HCT116 (cell line): Measurements from ENCODE around the gene TSPAN15.

Experiments
- EZH2 ChIP-seq: fragments of 200-600 bp; sonication (generic); IDR thresholded peaks from 2 replicates; pipeline ENCODE4 v1.6.1; 2017; ENCODE audit warnings: antibody characterized with exemption, mixed run types
- POLR2A ChIP-seq: IDR thresholded peaks from 2 replicates; pipeline ENCODE4 v1.7.0; 2011; ENCODE audit warnings: borderline replicate concordance; ENCODE audit not compliant: insufficient read depth, insufficient read length; ENCODE audit errors: extremely low read depth
- ZNF274 ChIP-seq: fragments of 200-500 bp; sonication (Bioruptor generic); IDR thresholded peaks from 2 replicates; pipeline ENCODE4 v1.6.1; 2014; ENCODE audit warnings: mild to moderate bottlenecking, low read depth, low read length, inconsistent platforms
- TF ChIP-seq, protein P1 (sequence below): IDR thresholded peaks from 2 replicates; pipeline ENCODE4 v1.6.1; 2012; ENCODE audit warnings: low read depth
- TF ChIP-seq, protein P2 (sequence below), 3 experiments: fragments of 200-600 bp in 1 of 3; sonication (generic) in 1 of 3; IDR thresholded peaks in 2 of 3; conservative IDR thresholded peaks in 1 of 3; 2 replicates each; pipeline ENCODE4 v1.5.1; 2012 to 2017; ENCODE audit warnings: low read depth in 2 of 3, low read length in 2 of 3, antibody characterized with exemption in 1 of 3, borderline replicate concordance in 1 of 3, control low read depth in 1 of 3, mild to moderate bottlenecking in 1 of 3, mixed read lengths in 1 of 3, mixed run types in 1 of 3, moderate library complexity in 1 of 3; ENCODE audit not compliant: insufficient read depth in 1 of 3
- TF ChIP-seq, protein P3 (sequence below): IDR thresholded peaks from 2 replicates; pipeline ENCODE4 v1.6.1; 2012

DNA sequence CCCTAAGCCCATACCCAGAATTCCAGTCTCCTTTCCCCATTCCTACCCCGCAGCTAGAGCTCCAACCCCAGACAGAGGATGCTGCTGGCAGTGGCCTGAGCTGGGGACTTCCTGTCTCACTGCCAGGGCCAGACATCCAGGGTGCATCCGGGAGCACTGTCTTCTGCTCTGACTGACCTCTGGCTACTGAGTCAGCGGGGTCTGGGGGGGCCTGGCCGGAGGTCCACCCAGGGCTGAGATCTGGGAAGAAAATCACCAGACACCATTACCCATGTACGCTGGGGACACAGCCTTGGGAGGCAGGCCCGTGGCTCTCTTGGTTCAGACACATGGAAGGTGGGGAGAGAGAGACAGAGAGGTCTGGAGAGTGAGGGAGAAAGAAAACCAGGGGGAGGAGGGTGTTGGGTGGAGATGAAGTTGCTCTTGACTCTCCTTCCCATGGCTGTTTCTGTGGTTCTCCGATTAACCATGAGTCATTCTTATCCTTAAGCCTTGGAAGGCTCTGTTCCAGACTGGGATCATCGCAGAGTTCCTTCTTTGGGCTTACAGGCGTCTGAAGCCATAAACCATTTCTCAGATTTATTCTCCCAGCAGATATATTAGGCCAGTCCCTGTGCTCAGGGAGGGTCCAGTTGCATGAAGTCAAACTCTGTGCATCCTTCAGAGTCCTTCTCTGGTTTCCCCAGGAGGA lies 23.6 kb downstream of the TSPAN15 start:
- TF ChIP-seq POLR2A (no peak), EZH2 (no peak), ZNF274 (no peak)
- TF ChIP-seq, protein P1, sequence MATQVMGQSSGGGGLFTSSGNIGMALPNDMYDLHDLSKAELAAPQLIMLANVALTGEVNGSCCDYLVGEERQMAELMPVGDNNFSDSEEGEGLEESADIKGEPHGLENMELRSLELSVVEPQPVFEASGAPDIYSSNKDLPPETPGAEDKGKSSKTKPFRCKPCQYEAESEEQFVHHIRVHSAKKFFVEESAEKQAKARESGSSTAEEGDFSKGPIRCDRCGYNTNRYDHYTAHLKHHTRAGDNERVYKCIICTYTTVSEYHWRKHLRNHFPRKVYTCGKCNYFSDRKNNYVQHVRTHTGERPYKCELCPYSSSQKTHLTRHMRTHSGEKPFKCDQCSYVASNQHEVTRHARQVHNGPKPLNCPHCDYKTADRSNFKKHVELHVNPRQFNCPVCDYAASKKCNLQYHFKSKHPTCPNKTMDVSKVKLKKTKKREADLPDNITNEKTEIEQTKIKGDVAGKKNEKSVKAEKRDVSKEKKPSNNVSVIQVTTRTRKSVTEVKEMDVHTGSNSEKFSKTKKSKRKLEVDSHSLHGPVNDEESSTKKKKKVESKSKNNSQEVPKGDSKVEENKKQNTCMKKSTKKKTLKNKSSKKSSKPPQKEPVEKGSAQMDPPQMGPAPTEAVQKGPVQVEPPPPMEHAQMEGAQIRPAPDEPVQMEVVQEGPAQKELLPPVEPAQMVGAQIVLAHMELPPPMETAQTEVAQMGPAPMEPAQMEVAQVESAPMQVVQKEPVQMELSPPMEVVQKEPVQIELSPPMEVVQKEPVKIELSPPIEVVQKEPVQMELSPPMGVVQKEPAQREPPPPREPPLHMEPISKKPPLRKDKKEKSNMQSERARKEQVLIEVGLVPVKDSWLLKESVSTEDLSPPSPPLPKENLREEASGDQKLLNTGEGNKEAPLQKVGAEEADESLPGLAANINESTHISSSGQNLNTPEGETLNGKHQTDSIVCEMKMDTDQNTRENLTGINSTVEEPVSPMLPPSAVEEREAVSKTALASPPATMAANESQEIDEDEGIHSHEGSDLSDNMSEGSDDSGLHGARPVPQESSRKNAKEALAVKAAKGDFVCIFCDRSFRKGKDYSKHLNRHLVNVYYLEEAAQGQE = no peak
- TF ChIP-seq, protein P2, sequence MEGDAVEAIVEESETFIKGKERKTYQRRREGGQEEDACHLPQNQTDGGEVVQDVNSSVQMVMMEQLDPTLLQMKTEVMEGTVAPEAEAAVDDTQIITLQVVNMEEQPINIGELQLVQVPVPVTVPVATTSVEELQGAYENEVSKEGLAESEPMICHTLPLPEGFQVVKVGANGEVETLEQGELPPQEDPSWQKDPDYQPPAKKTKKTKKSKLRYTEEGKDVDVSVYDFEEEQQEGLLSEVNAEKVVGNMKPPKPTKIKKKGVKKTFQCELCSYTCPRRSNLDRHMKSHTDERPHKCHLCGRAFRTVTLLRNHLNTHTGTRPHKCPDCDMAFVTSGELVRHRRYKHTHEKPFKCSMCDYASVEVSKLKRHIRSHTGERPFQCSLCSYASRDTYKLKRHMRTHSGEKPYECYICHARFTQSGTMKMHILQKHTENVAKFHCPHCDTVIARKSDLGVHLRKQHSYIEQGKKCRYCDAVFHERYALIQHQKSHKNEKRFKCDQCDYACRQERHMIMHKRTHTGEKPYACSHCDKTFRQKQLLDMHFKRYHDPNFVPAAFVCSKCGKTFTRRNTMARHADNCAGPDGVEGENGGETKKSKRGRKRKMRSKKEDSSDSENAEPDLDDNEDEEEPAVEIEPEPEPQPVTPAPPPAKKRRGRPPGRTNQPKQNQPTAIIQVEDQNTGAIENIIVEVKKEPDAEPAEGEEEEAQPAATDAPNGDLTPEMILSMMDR (IDR thresholded peaks at IDR 0.05 in 2 of 3, conservative IDR thresholded peaks at IDR 0.05 in 1 of 3; ENCODE audit: borderline replicate concordance in 1 of 3, insufficient read depth in 1 of 3, low read depth in 2 of 3, low read length in 2 of 3) = no peak
- TF ChIP-seq, protein P3, sequence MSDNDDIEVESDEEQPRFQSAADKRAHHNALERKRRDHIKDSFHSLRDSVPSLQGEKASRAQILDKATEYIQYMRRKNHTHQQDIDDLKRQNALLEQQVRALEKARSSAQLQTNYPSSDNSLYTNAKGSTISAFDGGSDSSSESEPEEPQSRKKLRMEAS = no peak
